ENCODE measurements around the gene EPHB3. TPM values are rescaled to one million over a fixed set of nuclear protein-coding genes. Genes with fewer than 3 reads are reported as not detected.

EPHB3 gene
- total RNA-seq, 1 experiment from 2014 or later = 6.0 TPM

- Histone ChIP-seq H3K4me1 (ENCODE audit: control insufficient read depth, insufficient read depth, low read length) (no peaks in the 10 kb centered on the region), H3K4me3 (ENCODE audit: low read depth in 2 of 2, low read length in 2 of 2) (no peak overlapping the region), H3K36me3 (ENCODE audit: control insufficient read depth, insufficient read depth, low read length) (no peaks in the 10 kb centered on the region), H3K9me3 (ENCODE audit: control insufficient read depth, insufficient read depth, low read depth, low read length) (no peaks in the 10 kb centered on the region), H3K27me3 (ENCODE audit: control insufficient read depth, insufficient read depth, low read length) (0 out of 2 replicates have a peak, but pooled peaks cover 5% of the 10 kb centered on the region), H3K27ac (ENCODE audit: low read length) (no peak overlapping the region)
- POLR2A ChIA-PET = no interaction called here
- ATAC-seq (no peak), DNase-seq (ENCODE audit: low read depth, low spot score) (no peak)
- in situ Hi-C loops (cut with HindIII; ENCODE audit: low pct_unique_long_range_greater_than_20kb, low sequenced_read_pairs) (no loop called here), intact Hi-C loops (cut with micrococcal nuclease; ENCODE audit: unreplicated experiment) (loop anchor here (1.0 to 2.0 kb wide), 3 partner anchors 76 to 174 kb away; no protein-coding TSS in a partner anchor)
- TF ChIP-seq REST (IDR thresholded peaks at IDR 0.05; ENCODE audit: insufficient read depth in 1 of 2, low read depth in 2 of 2, low read length in 1 of 2) (no peak), CTCF (IDR thresholded peaks at IDR 0.05) (no peak), POLR2AphosphoS5 (IDR thresholded peaks at IDR 0.05; ENCODE audit: low read depth, low read length) (no peak), TCF7L2 (IDR thresholded peaks at IDR 0.05; ENCODE audit: low read depth, low read length) (no peak), SIN3A (IDR thresholded peaks at IDR 0.05; ENCODE audit: borderline replicate concordance, insufficient read depth, low read depth, low read length) (no peak)
- CTCF ChIA-PET = interaction anchor here (0.5 to 2.7 kb wide), 2 partner anchors 173 to 533 kb away, joined by 4 to 17 read pairs; no protein-coding TSS in a partner anchor
- BruUV-seq (replicated peaks) = no TSS peak
These were observed 17.1 kb upstream of the EPHB3 start for GRCh38 chr3:184544513-184544861.

GRCh38 chr3:184545769-184546168 is 15.8 kb upstream of the EPHB3 start:
- H3K27me3 ChIP-seq (ENCODE audit: control insufficient read depth, insufficient read depth, low read length) = 0 out of 2 replicates have a peak, but pooled peaks cover 5% of the 10 kb centered on the region

More at GRCh38 chr3:184545769-184546168, 15.8 kb upstream of the EPHB3 start:
- Histone ChIP-seq H3K4me3 (ENCODE audit: low read depth in 2 of 2, low read length in 2 of 2) (no peak overlapping the region), H3K36me3 (ENCODE audit: control insufficient read depth, insufficient read depth, low read length) (no peaks in the 10 kb centered on the region), H3K4me1 (ENCODE audit: control insufficient read depth, insufficient read depth, low read length) (no peaks in the 10 kb centered on the region), H3K9me3 (ENCODE audit: control insufficient read depth, insufficient read depth, low read depth, low read length) (no peaks in the 10 kb centered on the region), H3K27ac (ENCODE audit: low read length) (no peak overlapping the region)
- no peak for ATAC-seq
- no TSS peak for BruUV-seq (replicated peaks)
- intact Hi-C loops (cut with micrococcal nuclease; ENCODE audit: unreplicated experiment) = loop anchor here (2.0 kb wide), 1 partner anchor 175 kb away; no protein-coding TSS in a partner anchor
- ChIA-PET CTCF (interaction anchor here (0.7 to 2.7 kb wide), 3 partner anchors 16 to 214 kb away, joined by 3 to 17 read pairs (median 3); partner anchors contain the start of gene EPHB3), POLR2A (no interaction called here)
- DNase-seq (ENCODE audit: low read depth, low spot score) = no peak
- in situ Hi-C loops (cut with HindIII; ENCODE audit: low pct_unique_long_range_greater_than_20kb, low sequenced_read_pairs) = no loop called here
- no peak for TF ChIP-seq POLR2AphosphoS5 (IDR thresholded peaks at IDR 0.05; ENCODE audit: low read depth, low read length)
- TF ChIP-seq SIN3A (IDR thresholded peaks at IDR 0.05; ENCODE audit: borderline replicate concordance, insufficient read depth, low read depth, low read length) = no peak
- TF ChIP-seq TCF7L2 (IDR thresholded peaks at IDR 0.05; ENCODE audit: low read depth, low read length) = no peak
- TF ChIP-seq REST (IDR thresholded peaks at IDR 0.05; ENCODE audit: insufficient read depth in 1 of 2, low read depth in 2 of 2, low read length in 1 of 2) = no peak
- TF ChIP-seq CTCF (IDR thresholded peaks at IDR 0.05) = no peak

Data from Panc1 (cell line).